ENCODE results near the gene ETV3. TPM values are rescaled to one million over a fixed set of nuclear protein-coding genes. Genes with fewer than 3 reads are reported as not detected.

ETV3 gene
- total RNA-seq, 1 experiment from 2014 or later = 5.6 TPM

GRCh38 chr1:157139052-157139715, 989 bp upstream of the ETV3 start:
- no peak for DNase-seq (ENCODE audit: low spot score)

- no peak for DNase-seq (ENCODE audit: low spot score)
Observed at GRCh38 chr1:157137408-157138219, 581 bp downstream of the ETV3 start.

- DNase-seq (ENCODE audit: low spot score) = no peak
Observed at GRCh38 chr1:157137046-157137407, 1.2 kb downstream of the ETV3 start.

DNA sequence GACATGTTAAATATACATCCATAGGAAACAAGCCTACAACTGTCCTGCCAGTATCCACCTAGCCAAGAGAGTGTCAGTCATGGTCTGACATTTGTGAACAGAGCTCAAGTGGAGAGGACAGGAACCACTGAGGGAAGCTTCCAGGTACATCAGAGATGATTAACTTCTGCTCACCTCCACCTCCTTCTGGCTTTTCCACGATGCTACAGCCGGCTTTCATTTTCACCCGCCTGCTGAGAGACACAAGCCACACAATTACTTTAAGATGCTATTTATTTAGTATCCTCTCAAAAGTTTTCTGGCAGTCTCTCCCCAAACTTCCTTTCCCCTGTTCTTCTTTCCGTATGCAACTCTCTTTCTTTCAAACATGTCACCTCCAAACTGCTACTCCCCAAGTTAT, 2.1 kb downstream of the ETV3 start:
- no peak for DNase-seq (ENCODE audit: low spot score)

GRCh38 chr1:157135646-157136045, 2.5 kb downstream of the ETV3 start:
- no peak for DNase-seq (ENCODE audit: low spot score)

- no peak for DNase-seq (ENCODE audit: low spot score)
Observed at GRCh38 chr1:157135070-157135469, 3.1 kb downstream of the ETV3 start.

DNA sequence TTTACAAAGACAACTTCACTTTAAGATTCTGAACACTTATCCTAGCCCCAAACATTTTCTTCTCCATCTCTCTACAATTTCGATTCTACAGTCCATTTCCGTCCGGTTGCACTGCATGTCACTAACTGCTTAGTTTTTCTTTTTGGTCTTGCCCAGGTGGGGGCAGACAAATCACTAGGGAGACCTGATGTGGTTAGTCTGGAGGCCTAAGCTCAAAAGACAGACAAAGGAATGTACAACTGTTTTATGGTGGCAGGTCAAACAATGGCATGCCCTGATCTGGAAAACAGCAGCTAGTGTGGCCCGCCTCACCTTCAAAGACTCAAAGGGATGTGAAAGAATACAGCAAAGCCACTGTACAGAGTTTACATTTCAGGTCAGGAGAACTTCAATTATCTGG, 3.8 kb downstream of the ETV3 start:
- no peak for DNase-seq (ENCODE audit: low spot score)

DNA sequence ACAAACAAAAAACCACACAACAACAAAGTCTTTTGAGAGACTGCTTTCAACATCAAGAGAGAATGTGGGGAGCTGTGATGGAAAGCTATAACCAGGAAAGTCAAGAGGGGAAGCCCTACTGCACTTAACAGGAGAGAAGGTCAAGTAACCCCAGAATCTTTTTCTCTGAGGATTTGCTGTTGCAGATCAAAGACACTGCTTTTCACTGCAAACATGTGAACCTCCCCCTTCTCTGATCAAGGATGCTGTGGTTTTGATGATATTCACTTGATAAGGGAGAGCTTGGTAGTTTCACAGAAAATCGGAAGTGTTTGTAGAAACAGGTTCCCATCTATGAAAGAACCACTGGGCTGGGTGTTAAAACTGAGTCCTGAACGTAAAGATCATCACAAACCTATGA, 4.8 kb downstream of the ETV3 start:
- no peak for DNase-seq (ENCODE audit: low spot score)

DNA sequence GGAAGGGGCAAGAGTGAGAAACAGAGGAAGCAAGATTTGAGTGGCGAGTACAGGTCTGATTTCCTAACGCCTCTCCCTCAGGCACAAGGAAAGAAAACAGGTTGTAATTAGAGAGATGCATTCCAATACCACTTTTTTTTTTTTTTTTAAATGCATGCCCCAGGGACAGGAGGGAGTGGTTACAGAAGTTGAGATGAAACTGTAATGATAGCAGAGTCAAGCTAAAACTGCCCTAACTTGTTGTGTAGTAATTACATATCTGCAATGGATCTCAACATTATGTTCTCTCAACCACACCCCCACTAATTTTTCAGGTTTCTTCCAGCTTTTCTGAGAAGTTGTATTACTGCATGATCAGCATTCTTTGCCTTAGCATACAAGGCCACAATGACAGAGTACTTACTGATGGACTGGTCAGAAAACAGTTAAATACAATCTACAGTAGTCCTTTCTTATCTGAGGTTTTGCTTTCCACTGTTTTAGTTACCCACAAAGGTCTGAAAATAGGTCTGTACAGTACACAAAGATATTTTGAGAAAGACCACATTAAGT, 5.5 kb downstream of the ETV3 start:
- DNase-seq (ENCODE audit: low spot score) = no peak

GRCh38 chr1:157132111-157132510, 6.1 kb downstream of the ETV3 start:
- no peak for DNase-seq (ENCODE audit: low spot score)

GRCh38 chr1:157131281-157131680, 6.9 kb downstream of the ETV3 start:
- no peak for DNase-seq (ENCODE audit: low spot score)

GRCh38 chr1:157124855-157125254, 13.3 kb downstream of the ETV3 start:
- no peak for DNase-seq (ENCODE audit: low spot score)

DNA sequence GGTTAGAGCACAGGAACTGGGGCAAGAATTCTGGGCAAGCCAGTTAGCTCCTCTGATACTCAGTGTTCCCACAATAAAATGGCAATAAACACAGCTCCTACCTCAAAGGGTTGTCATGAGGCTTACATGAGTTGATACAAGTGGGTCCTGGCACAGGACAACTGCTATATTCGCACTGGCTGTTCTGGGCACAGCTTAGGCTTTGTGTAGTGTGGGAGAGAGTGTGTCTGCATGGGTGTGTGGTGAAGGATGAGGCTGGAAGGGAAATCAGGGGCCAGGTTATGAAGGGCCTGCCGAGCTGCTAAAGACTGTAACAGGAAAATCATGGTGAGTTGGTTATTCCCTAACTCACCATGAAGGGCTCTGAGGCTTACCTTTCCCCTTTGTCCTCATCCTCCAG, 18.7 kb downstream of the ETV3 start:
- no peak for DNase-seq (ENCODE audit: low spot score)

DNA sequence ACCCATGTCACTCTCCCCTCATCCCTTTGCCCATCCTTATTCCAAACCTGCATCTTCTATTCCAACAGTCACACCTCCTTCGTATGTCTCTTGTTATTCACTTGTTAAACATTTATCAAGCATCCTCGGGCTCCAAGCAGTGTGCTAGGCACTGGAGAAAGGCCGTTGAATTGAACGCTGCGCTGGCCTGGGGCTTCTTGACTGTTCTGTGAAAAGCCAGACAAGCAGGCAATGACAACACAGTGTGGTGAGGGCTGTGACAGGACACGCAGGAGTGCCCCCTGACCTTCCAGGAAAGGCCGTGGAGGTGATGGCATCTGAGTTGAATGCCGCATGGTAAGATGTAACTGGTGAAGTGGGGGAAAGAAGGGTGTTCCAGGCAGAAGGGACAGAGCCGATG, 19.2 kb downstream of the ETV3 start:
- no peak for DNase-seq (ENCODE audit: low spot score)

- no peak for DNase-seq (ENCODE audit: low spot score)
Observed at GRCh38 chr1:157117527-157118057, 20.6 kb downstream of the ETV3 start.

DNA sequence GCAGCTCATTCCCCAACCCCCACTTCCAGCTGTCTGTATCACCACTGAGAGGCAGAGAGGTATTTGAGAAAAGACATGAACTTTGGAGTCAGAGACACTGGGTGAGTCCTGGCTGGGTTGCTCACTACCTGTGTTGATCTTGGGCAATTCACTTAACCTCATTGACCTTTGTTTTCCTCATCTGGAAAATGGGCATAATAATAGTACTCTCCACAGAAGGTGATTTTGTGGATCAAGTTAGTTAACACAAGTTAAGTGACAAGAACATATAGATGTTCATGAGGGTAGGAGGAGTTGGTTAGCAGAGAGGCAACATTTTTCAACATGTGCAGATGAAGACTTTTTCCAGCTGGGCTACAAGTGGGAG, 21.5 kb downstream of the ETV3 start:
- no peak for DNase-seq (ENCODE audit: low spot score)

- DNase-seq (ENCODE audit: low spot score) = no peak
Observed at GRCh38 chr1:157115851-157116736, 22.1 kb downstream of the ETV3 start.

GRCh38 chr1:157115429-157115838, 22.8 kb downstream of the ETV3 start:
- DNase-seq (ENCODE audit: low spot score) = no peak

- no peak for DNase-seq (ENCODE audit: low spot score)
Observed at GRCh38 chr1:157114183-157115121, 23.7 kb downstream of the ETV3 start.

GRCh38 chr1:157113631-157114030, 24.6 kb downstream of the ETV3 start:
- no peak for DNase-seq (ENCODE audit: low spot score)

DNA sequence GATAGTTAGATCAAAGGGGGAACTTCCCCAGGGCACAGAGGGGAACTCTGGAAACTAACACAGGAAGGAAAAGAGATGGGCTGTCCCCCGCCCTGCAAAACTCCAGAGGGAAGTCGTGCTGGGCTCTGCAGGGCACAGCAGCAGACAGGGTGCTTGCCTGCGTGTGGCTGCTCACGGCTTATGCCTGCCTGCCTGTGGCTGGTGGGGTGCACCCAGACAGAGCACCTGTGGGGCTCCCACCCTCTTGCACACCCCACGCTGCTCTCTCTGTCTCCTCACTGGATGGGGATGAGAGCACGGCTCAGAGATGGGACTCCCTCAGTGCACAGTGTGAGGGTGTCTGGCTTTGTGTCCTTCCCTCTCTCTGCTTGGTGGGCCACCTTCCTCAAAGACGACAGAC, 25.1 kb downstream of the ETV3 start:
- no peak for DNase-seq (ENCODE audit: low spot score)
